Thyroid gland (tissue), 4 donors: ENCODE results near the gene KCNQ1. TPM values are rescaled to one million over a fixed set of nuclear protein-coding genes. Genes with fewer than 3 reads are reported as not detected.

Source experiments
- DNase-seq, 2 donors: peaks; one replicate each; pipeline ENCODE4 v3.0.0-alpha.2; 2019
- H3K27ac ChIP-seq, 3 donors: fragments of 200-600 bp; sonication (generic); 1 replicate in 2 of 3; 2 replicates in 1 of 3; pipeline ENCODE4 v1.5.1; 2016 to 2019; ENCODE audit warnings: mild to moderate bottlenecking in 1 of 3, moderate library complexity in 1 of 3
- H3K27me3 ChIP-seq: fragments of 200-600 bp; sonication (generic); one replicate; pipeline ENCODE4 v1.5.1; 2019
- H3K36me3 ChIP-seq, 2 donors: fragments of 200-600 bp; sonication (generic); one replicate each; pipeline ENCODE4 v1.5.1; 2016 to 2019
- H3K4me1 ChIP-seq, 2 donors: fragments of 200-600 bp; sonication (generic); one replicate each; pipeline ENCODE4 v1.5.1; 2017 to 2019
- H3K4me3 ChIP-seq, 3 donors: fragments of 200-600 bp; sonication (generic); replicated peaks in 1 of 3; 1 replicate in 2 of 3; 2 replicates in 1 of 3; pipeline ENCODE4 v1.5.1; 2016; ENCODE audit warnings: mild to moderate bottlenecking in 1 of 3
- H3K9me3 ChIP-seq: fragments of 200-600 bp; sonication (generic); one replicate; pipeline ENCODE4 v1.5.1; 2017
- CTCF ChIP-seq, 6 experiments: fragments of 200-600 bp in 3 of 6; fragments of 450-650 bp in 3 of 6; sonication (generic) in 3 of 6; IDR thresholded peaks; one replicate each; pipeline ENCODE4 v1.5.1; 2016 to 2019; ENCODE audit warnings: antibody characterized with exemption in 6 of 6, mild to moderate bottlenecking in 2 of 6, inconsistent platforms in 1 of 6, moderate library complexity in 1 of 6
- POLR2A ChIP-seq, 2 donors: fragments of 450-650 bp; IDR thresholded peaks; one replicate each; pipeline ENCODE4 v1.6.1; 2017; ENCODE audit warnings: antibody characterized with exemption in 2 of 2, mild to moderate bottlenecking in 2 of 2, moderate library complexity in 1 of 2
- WGBS, 2 donors: methylation state at CpG; one replicate each; pipeline ENCODE4 v1.1.5; 2017; 5-methylcytosine and 5-hydroxymethylcytosine counted together
- intact Hi-C: fragments of 100-400 bp; cut with DNase I; formaldehyde crosslinking; loops from one replicate; pipeline ENCODE4 v1.15.1; 2023
- total RNA-seq, 4 donors: library from RNA; depleted of rRNA; stranded (reverse); fragments of >200 nt; gene quantifications; one replicate each; pipeline ENCODE4 v1.2.3, GENCODE V29; 2016

The KCNQ1 gene
- total RNA-seq, 4 donors from 2014 or later, result 51.3 to 103 (median 97.8) TPM

GRCh38 chr11:2769409-2770095 is 324.7 kb downstream of the KCNQ1 start:
- Histone ChIP-seq H3K27ac (no peak overlapping the region), H3K4me3 (no peak overlapping the region), H3K4me1 (no peaks in the 10 kb centered on the region), H3K9me3 (no peaks in the 10 kb centered on the region), H3K36me3 (no peaks in the 10 kb centered on the region), H3K27me3 (no peaks in the 10 kb centered on the region)
- DNase-seq, result peak in 1 of 2 donors; percentile 11
- intact Hi-C loops, result no loop called here
- TF ChIP-seq CTCF (IDR thresholded peaks at IDR 0.05), result no peak
- TF ChIP-seq POLR2A (IDR thresholded peaks at IDR 0.05), result no peak
- 81 to 88% methylated on average over 12 to 14 of the region's 14 CpGs for WGBS, 2 donors

- TF ChIP-seq CTCF (IDR thresholded peaks at IDR 0.05) (no peak), POLR2A (IDR thresholded peaks at IDR 0.05) (no peak)
- H3K27ac ChIP-seq, result no peak overlapping the region
- 87 to 89% methylated on average over 6 to 13 of the region's 13 CpGs for WGBS, 2 donors
- no peaks in the 10 kb centered on the region for H3K9me3 ChIP-seq
- H3K27me3 ChIP-seq, result no peaks in the 10 kb centered on the region
- no peaks in the 10 kb centered on the region for H3K4me1 ChIP-seq
- DNase-seq, result no peak
- no peaks in the 10 kb centered on the region for H3K36me3 ChIP-seq
- intact Hi-C loops, result no loop called here
- no peak overlapping the region for H3K4me3 ChIP-seq
These were observed 325.4 kb downstream of the KCNQ1 start for GRCh38 chr11:2770096-2770751.

GRCh38 chr11:2770761-2771301 is 326.0 kb downstream of the KCNQ1 start:
- Histone ChIP-seq H3K36me3 (no peaks in the 10 kb centered on the region), H3K4me3 (no peak overlapping the region), H3K4me1 (no peaks in the 10 kb centered on the region), H3K9me3 (no peaks in the 10 kb centered on the region), H3K27ac (no peak overlapping the region), H3K27me3 (no peaks in the 10 kb centered on the region)
- intact Hi-C loops, result no loop called here
- TF ChIP-seq POLR2A (IDR thresholded peaks at IDR 0.05) (no peak), CTCF (IDR thresholded peaks at IDR 0.05) (no peak)
- no peak for DNase-seq
- WGBS, 2 donors, result 100% methylated on average over 4 of the region's 9 CpGs

GRCh38 chr11:2771758-2772466 is 327.1 kb downstream of the KCNQ1 start:
- Histone ChIP-seq H3K27me3 (no peaks in the 10 kb centered on the region), H3K27ac (no peak overlapping the region), H3K9me3 (no peaks in the 10 kb centered on the region), H3K4me1 (peaks cover 0 to under 1% of the 10 kb centered on the region in 2 donors), H3K4me3 (no peak overlapping the region), H3K36me3 (no peaks in the 10 kb centered on the region)
- TF ChIP-seq CTCF (IDR thresholded peaks at IDR 0.05), result no peak
- TF ChIP-seq POLR2A (IDR thresholded peaks at IDR 0.05), result no peak
- intact Hi-C loops, result no loop called here
- peak in 1 of 2 donors; percentile 3 for DNase-seq
- WGBS, 2 donors, result 79 to 82% methylated on average over 9 of the region's 12 CpGs
